Kidney (tissue), 14 donors: ENCODE data around the gene PCDHGC3. TPM values are rescaled to one million over a fixed set of nuclear protein-coding genes. Genes with fewer than 3 reads are reported as not detected.

Source experiments
- DNase-seq, 5 donors: peaks; one replicate each; pipeline ENCODE4 v3.0.0-alpha.2; 2013 to 2020
- FAIRE-seq: peaks from 2 replicates; lab custom pipeline; 2012; peaks lifted over from hg19 to GRCh38; lab: Jason Lieb, UNC
- H3K27ac ChIP-seq, 2 donors: one replicate each; pipeline ENCODE4 v1.7.0; 2013; ENCODE audit warnings: low read depth in 2 of 2, low read length in 2 of 2, inconsistent platforms in 1 of 2
- H3K27me3 ChIP-seq: one replicate; pipeline ENCODE4 v1.7.1; 2013; ENCODE audit warnings: low read length, inconsistent platforms; ENCODE audit not compliant: control insufficient read depth, insufficient read depth
- H3K36me3 ChIP-seq, 3 donors: one replicate each; pipeline versions ENCODE4 v1.7.0 to v1.7.1; 2013; ENCODE audit warnings: low read length in 3 of 3, control low read depth in 1 of 3, inconsistent platforms in 1 of 3; ENCODE audit not compliant: insufficient read depth in 3 of 3, control insufficient read depth in 2 of 3
- H3K4me1 ChIP-seq, 3 donors: one replicate each; pipeline versions ENCODE4 v1.7.0 to v1.7.1; 2013; ENCODE audit warnings: low read length in 3 of 3, inconsistent platforms in 1 of 3, low read depth in 1 of 3; ENCODE audit not compliant: control insufficient read depth in 2 of 3, insufficient read depth in 2 of 3
- H3K4me3 ChIP-seq, 3 donors: one replicate each; pipeline versions ENCODE4 v1.7.0 to v1.8.1; 2013; ENCODE audit warnings: low read length in 3 of 3, control low read depth in 1 of 3, inconsistent platforms in 1 of 3
- H3K9ac ChIP-seq, 3 donors: one replicate each; pipeline versions ENCODE4 v1.7.0 to v1.7.1; 2013; ENCODE audit warnings: low read length in 3 of 3, control low read depth in 1 of 3, inconsistent platforms in 1 of 3
- H3K9me3 ChIP-seq, 3 donors: one replicate each; pipeline versions ENCODE4 v1.7.0 to v1.7.1; 2013; ENCODE audit warnings: low read length in 3 of 3, control low read depth in 1 of 3, inconsistent platforms in 1 of 3; ENCODE audit not compliant: control insufficient read depth in 2 of 3, insufficient read depth in 1 of 3
- CTCF ChIP-seq: IDR thresholded peaks from 3 replicates; pipeline ENCODE4 v1.5.1; 2012; ENCODE audit warnings: mild to moderate bottlenecking, moderate library complexity, borderline replicate concordance; ENCODE audit not compliant: insufficient read depth; ENCODE audit errors: extremely low read depth
- intact Hi-C: fragments of 100-400 bp; cut with DNase I; formaldehyde crosslinking; loops from one replicate; pipeline ENCODE4 v1.11.1; 2022
- polyA plus RNA-seq: library from polyadenylated mRNA; stranded (reverse); fragments of 350-450 nt; fragmentation: Illumina TruSeq; extraction: RNeasy Lipid Tissue Mini Kit (QIAGEN cat#74804); gene quantifications from one replicate; pipeline ENCODE4 v1.2.3, GENCODE V29; 2014; ENCODE audit warnings: low read depth, low replicate concordance; ENCODE audit not compliant: insufficient read depth
- total RNA-seq: library from RNA; stranded (reverse); fragmentation: NEBNext Ultra II Directional; extraction: Animal tissue kit (Norgen Biotek cat#: 25700); gene quantifications from one replicate; pipeline ENCODE4 v1.2.1, GENCODE V29; 2021
- donor health status: control.
- donor health status: control.
- donor health status: control.
- donor health status: control.
- donor health status: control.
- donor health status: DM: yes; HTN: yes; CAD: no.
- donor health status: Normal renal cell carcinoma (clear cell type).

Gene PCDHGC3
- total and polyA plus RNA-seq, 2 donors from 2014 or later = 41.0 to 51.5 TPM

- intact Hi-C loops = no loop called here
- peaks cover 9 to 10% (median 10%) of the 10 kb centered on the region in 3 donors for H3K4me1 ChIP-seq
- no peaks in the 10 kb centered on the region for H3K9me3 ChIP-seq
- no peak overlapping the region for H3K4me3 ChIP-seq
- DNase-seq (peak in 1 of 5 donors; percentile 15), FAIRE-seq (no peak)
- TF ChIP-seq CTCF = no peak
- peaks cover 5 to 58% (median 38%) of the 10 kb centered on the region in 3 donors for H3K36me3 ChIP-seq
- no peak overlapping the region for H3K27ac ChIP-seq
- H3K27me3 ChIP-seq = no peaks in the 10 kb centered on the region
- no peak overlapping the region for H3K9ac ChIP-seq
Observed at GRCh38 chr5:141523991-141524390, 48.2 kb downstream of the PCDHGC3 start.

GRCh38 chr5:141524604-141525597 lies 49.1 kb downstream of the PCDHGC3 start:
- peaks cover 4 to 55% (median 34%) of the 10 kb centered on the region in 3 donors for H3K36me3 ChIP-seq
- peaks cover 9 to 10% (median 10%) of the 10 kb centered on the region in 3 donors for H3K4me1 ChIP-seq
- DNase-seq (peak; percentile 91 to 99 (median 97)), FAIRE-seq (no peak)
- H3K9ac ChIP-seq = no peak overlapping the region
- intact Hi-C loops = no loop called here
- H3K27ac ChIP-seq = peak overlapping the region; percentile 52 to 88
- peak overlapping the region in 1 of 3 donors; percentile 11 for H3K4me3 ChIP-seq
- no peaks in the 10 kb centered on the region for H3K27me3 ChIP-seq
- peak; percentile 99 for TF ChIP-seq CTCF
- H3K9me3 ChIP-seq = no peaks in the 10 kb centered on the region

GRCh38 chr5:141525653-141526052 lies 49.9 kb downstream of the PCDHGC3 start:
- Histone ChIP-seq H3K36me3 (peaks cover 4 to 50% (median 34%) of the 10 kb centered on the region in 3 donors), H3K27ac (peak overlapping the region; percentile 64 to 88), H3K4me3 (peak overlapping the region in 1 of 3 donors; percentile 11), H3K4me1 (peaks cover 9 to 10% (median 10%) of the 10 kb centered on the region in 3 donors), H3K9ac (no peak overlapping the region), H3K9me3 (no peaks in the 10 kb centered on the region), H3K27me3 (no peaks in the 10 kb centered on the region)
- TF ChIP-seq CTCF = no peak
- peak in 2 of 5 donors; percentile 33 to 60 for DNase-seq
- no peak for FAIRE-seq
- intact Hi-C loops = no loop called here
